WTC11 (cell line): Measurements from ENCODE around the gene SVOP. TPM values are rescaled to one million over a fixed set of nuclear protein-coding genes. Genes with fewer than 3 reads are reported as not detected.

Experiments used
- ATAC-seq: fragments of 200-7000 bp; cut with Tn5 transposase; 2 replicates; pipeline ENCODE4 v1.10.0; 2021; ENCODE audit warnings: mild to moderate bottlenecking, moderate library complexity
- CTCF ChIA-PET: fragments of 300-600 bp; sonication (Branson Sonifier 250); formaldehyde crosslinking; loops from one replicate; lab custom pipeline; 2021; ENCODE audit warnings: antibody characterized with exemption; lab: Charles Lee
- POLR2A ChIA-PET: fragments of 350-600 bp; sonication (Branson Sonifier 250); formaldehyde crosslinking; loops from one replicate; lab custom pipeline; 2021; ENCODE audit warnings: antibody characterized with exemption; lab: Charles Lee
- DNase-seq: peaks from one replicate; pipeline ENCODE4 v3.0.0; 2021; ENCODE audit warnings: low spot score
- H3K27ac Mint-ChIP-seq: 2 replicates; pipeline ENCODE4 v1.8.0; 2021; ENCODE audit warnings: mixed read lengths
- H3K27me3 Mint-ChIP-seq: 2 replicates; pipeline ENCODE4 v1.8.0; 2021; ENCODE audit warnings: low read depth, mild to moderate bottlenecking, moderate library complexity, mixed read lengths
- H3K36me3 Mint-ChIP-seq: 2 replicates; pipeline ENCODE4 v1.8.0; 2021; ENCODE audit warnings: mixed read lengths
- H3K4me1 Mint-ChIP-seq: 2 replicates; pipeline ENCODE4 v1.8.0; 2022; ENCODE audit warnings: mixed read lengths
- H3K4me3 Mint-ChIP-seq: 2 replicates; pipeline ENCODE4 v1.8.0; 2021; ENCODE audit warnings: mild to moderate bottlenecking, moderate library complexity, mixed read lengths
- H3K9me3 Mint-ChIP-seq: 2 replicates; pipeline ENCODE4 v1.8.0; 2021; ENCODE audit warnings: mixed read lengths
- CBFB ChIP-seq: sonication (generic); formaldehyde crosslinking; IDR thresholded peaks from 2 replicates; pipeline ENCODE4 v1.8.1; 2022; ENCODE audit warnings: mild to moderate bottlenecking, low read depth, missing genetic modification reagents
- E2F1 ChIP-seq: sonication (generic); formaldehyde crosslinking; IDR thresholded peaks from 2 replicates; pipeline ENCODE4 v1.8.0; 2022; ENCODE audit warnings: mild to moderate bottlenecking, missing genetic modification reagents
- ESRRA ChIP-seq: sonication (generic); formaldehyde crosslinking; IDR thresholded peaks from 2 replicates; pipeline ENCODE4 v1.8.1; 2022; ENCODE audit warnings: mild to moderate bottlenecking, missing genetic modification reagents, borderline replicate concordance
- ETV6 ChIP-seq: sonication (generic); formaldehyde crosslinking; IDR thresholded peaks from 2 replicates; pipeline ENCODE4 v1.8.1; 2022; ENCODE audit warnings: mild to moderate bottlenecking, missing genetic modification reagents
- JAZF1 ChIP-seq: fragments of 250-450 bp; sonication (Bioruptor Pico); IDR thresholded peaks from 2 replicates; pipeline ENCODE4 v1.9.0; 2021; ENCODE audit warnings: moderate library complexity, mild to moderate bottlenecking, inconsistent platforms
- MXD4 ChIP-seq: fragments of 250-450 bp; sonication (Bioruptor Pico); IDR thresholded peaks from 2 replicates; pipeline ENCODE4 v1.8.0; 2021; ENCODE audit warnings: mild to moderate bottlenecking, moderate library complexity, borderline replicate concordance
- NFE2L1 ChIP-seq: sonication (generic); formaldehyde crosslinking; IDR thresholded peaks from 2 replicates; pipeline ENCODE4 v1.8.1; 2023; ENCODE audit warnings: missing genetic modification reagents
- NR1H2 ChIP-seq: sonication (generic); formaldehyde crosslinking; IDR thresholded peaks from 2 replicates; pipeline ENCODE4 v1.9.0; 2021; ENCODE audit warnings: mild to moderate bottlenecking, moderate library complexity, missing genetic modification reagents
- ZMAT4 ChIP-seq: fragments of 250-450 bp; sonication (Bioruptor Pico); IDR thresholded peaks from 2 replicates; pipeline ENCODE4 v1.9.0; 2021; ENCODE audit warnings: mild to moderate bottlenecking
- ZNF121 ChIP-seq: sonication (generic); formaldehyde crosslinking; IDR thresholded peaks from 2 replicates; pipeline ENCODE4 v1.8.0; 2023; ENCODE audit warnings: missing genetic modification reagents
- ZNF138 ChIP-seq: sonication (generic); formaldehyde crosslinking; conservative IDR thresholded peaks from 2 replicates; pipeline ENCODE4 v1.8.1; 2022; ENCODE audit warnings: mild to moderate bottlenecking, moderate library complexity, missing genetic modification reagents
- ZNF396 ChIP-seq: fragments of 250-450 bp; sonication (Bioruptor Pico); IDR thresholded peaks from 2 replicates; pipeline ENCODE4 v1.8.0; 2021; ENCODE audit warnings: mild to moderate bottlenecking, moderate library complexity, borderline replicate concordance
- total RNA-seq: library from RNA; stranded (reverse); gene quantifications from 3 replicates; pipeline ENCODE4 v1.2.3, GENCODE V29; 2021
- TF ChIP-seq, protein P1 (sequence below): fragments of 200-600 bp; IDR thresholded peaks from 2 replicates; pipeline ENCODE4 v1.8.0; 2022; ENCODE audit warnings: antibody characterized with exemption
- TF ChIP-seq, protein P2 (sequence below): sonication (generic); formaldehyde crosslinking; IDR thresholded peaks from 2 replicates; pipeline ENCODE4 v1.8.1; 2022; ENCODE audit warnings: mild to moderate bottlenecking, moderate library complexity, missing genetic modification reagents
- TF ChIP-seq, protein P3 (sequence below): sonication (generic); formaldehyde crosslinking; IDR thresholded peaks from 2 replicates; pipeline ENCODE4 v1.8.1; 2023; ENCODE audit warnings: mild to moderate bottlenecking, missing genetic modification reagents, moderate library complexity
- TF ChIP-seq, protein P4 (sequence below): sonication (generic); formaldehyde crosslinking; IDR thresholded peaks from 2 replicates; pipeline ENCODE4 v1.8.1; 2022; ENCODE audit warnings: low read depth, missing genetic modification reagents, borderline replicate concordance
- TF ChIP-seq, protein P5 (sequence below): fragments of 250-450 bp; sonication (Bioruptor Pico); conservative IDR thresholded peaks from 2 replicates; pipeline ENCODE4 v1.9.0; 2021; ENCODE audit warnings: mild to moderate bottlenecking

SVOP gene
- total RNA-seq, 1 experiment from 2014 or later: 0.04 TPM

GRCh38 chr12:109069307-109070271, 48.7 kb upstream of the SVOP start (continued):
- TF ChIP-seq, protein P1, sequence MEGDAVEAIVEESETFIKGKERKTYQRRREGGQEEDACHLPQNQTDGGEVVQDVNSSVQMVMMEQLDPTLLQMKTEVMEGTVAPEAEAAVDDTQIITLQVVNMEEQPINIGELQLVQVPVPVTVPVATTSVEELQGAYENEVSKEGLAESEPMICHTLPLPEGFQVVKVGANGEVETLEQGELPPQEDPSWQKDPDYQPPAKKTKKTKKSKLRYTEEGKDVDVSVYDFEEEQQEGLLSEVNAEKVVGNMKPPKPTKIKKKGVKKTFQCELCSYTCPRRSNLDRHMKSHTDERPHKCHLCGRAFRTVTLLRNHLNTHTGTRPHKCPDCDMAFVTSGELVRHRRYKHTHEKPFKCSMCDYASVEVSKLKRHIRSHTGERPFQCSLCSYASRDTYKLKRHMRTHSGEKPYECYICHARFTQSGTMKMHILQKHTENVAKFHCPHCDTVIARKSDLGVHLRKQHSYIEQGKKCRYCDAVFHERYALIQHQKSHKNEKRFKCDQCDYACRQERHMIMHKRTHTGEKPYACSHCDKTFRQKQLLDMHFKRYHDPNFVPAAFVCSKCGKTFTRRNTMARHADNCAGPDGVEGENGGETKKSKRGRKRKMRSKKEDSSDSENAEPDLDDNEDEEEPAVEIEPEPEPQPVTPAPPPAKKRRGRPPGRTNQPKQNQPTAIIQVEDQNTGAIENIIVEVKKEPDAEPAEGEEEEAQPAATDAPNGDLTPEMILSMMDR: no peak
- no peak for TF ChIP-seq NR1H2
- no peak for TF ChIP-seq ETV6 (CRISPR knock-in tag)
- TF ChIP-seq E2F1 (CRISPR knock-in tag): no peak
- TF ChIP-seq, protein P2, sequence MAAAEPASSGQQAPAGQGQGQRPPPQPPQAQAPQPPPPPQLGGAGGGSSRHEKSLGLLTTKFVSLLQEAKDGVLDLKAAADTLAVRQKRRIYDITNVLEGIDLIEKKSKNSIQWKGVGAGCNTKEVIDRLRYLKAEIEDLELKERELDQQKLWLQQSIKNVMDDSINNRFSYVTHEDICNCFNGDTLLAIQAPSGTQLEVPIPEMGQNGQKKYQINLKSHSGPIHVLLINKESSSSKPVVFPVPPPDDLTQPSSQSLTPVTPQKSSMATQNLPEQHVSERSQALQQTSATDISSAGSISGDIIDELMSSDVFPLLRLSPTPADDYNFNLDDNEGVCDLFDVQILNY (CRISPR knock-in tag): no peak

DNA sequence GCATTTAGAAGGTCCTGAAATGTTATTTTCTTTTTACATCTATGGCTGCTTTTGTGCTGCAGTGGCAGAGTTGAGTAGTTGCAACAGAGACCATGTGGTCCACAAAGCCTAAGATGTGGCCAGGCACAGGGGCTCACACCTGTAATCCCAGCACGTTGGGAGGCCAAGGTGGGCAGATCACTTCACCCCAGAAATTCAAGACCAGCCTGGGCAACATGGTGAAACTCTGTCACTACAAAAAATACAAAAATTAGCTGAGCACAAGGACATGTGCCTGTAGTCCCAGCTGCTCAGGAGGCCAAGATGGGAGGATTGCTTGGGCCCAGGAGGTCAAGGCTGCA, 45.0 kb upstream of the SVOP start:
- no peaks in the 10 kb centered on the region for H3K27me3 Mint-ChIP-seq
- peaks cover 15% of the 10 kb centered on the region for H3K4me1 Mint-ChIP-seq
- ChIA-PET CTCF (no interaction called here), POLR2A (no interaction called here)
- H3K9me3 Mint-ChIP-seq: no peaks in the 10 kb centered on the region
- H3K36me3 Mint-ChIP-seq: no peaks in the 10 kb centered on the region
- TF ChIP-seq ZNF396 (CRISPR knock-in tag) (no peak), ZNF138 (CRISPR knock-in tag) (no peak), ZNF121 (no peak), ZMAT4 (CRISPR knock-in tag) (no peak), MXD4 (CRISPR knock-in tag) (no peak), JAZF1 (no peak), CBFB (CRISPR knock-in tag) (no peak), NFE2L1 (CRISPR knock-in tag) (no peak), ESRRA (CRISPR knock-in tag) (no peak)
- TF ChIP-seq, protein P3, sequence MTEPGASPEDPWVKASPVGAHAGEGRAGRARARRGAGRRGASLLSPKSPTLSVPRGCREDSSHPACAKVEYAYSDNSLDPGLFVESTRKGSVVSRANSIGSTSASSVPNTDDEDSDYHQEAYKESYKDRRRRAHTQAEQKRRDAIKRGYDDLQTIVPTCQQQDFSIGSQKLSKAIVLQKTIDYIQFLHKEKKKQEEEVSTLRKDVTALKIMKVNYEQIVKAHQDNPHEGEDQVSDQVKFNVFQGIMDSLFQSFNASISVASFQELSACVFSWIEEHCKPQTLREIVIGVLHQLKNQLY: no peak
- TF ChIP-seq, protein P4, sequence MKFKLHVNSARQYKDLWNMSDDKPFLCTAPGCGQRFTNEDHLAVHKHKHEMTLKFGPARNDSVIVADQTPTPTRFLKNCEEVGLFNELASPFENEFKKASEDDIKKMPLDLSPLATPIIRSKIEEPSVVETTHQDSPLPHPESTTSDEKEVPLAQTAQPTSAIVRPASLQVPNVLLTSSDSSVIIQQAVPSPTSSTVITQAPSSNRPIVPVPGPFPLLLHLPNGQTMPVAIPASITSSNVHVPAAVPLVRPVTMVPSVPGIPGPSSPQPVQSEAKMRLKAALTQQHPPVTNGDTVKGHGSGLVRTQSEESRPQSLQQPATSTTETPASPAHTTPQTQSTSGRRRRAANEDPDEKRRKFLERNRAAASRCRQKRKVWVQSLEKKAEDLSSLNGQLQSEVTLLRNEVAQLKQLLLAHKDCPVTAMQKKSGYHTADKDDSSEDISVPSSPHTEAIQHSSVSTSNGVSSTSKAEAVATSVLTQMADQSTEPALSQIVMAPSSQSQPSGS (CRISPR knock-in tag): no peak
- TF ChIP-seq, protein P5, sequence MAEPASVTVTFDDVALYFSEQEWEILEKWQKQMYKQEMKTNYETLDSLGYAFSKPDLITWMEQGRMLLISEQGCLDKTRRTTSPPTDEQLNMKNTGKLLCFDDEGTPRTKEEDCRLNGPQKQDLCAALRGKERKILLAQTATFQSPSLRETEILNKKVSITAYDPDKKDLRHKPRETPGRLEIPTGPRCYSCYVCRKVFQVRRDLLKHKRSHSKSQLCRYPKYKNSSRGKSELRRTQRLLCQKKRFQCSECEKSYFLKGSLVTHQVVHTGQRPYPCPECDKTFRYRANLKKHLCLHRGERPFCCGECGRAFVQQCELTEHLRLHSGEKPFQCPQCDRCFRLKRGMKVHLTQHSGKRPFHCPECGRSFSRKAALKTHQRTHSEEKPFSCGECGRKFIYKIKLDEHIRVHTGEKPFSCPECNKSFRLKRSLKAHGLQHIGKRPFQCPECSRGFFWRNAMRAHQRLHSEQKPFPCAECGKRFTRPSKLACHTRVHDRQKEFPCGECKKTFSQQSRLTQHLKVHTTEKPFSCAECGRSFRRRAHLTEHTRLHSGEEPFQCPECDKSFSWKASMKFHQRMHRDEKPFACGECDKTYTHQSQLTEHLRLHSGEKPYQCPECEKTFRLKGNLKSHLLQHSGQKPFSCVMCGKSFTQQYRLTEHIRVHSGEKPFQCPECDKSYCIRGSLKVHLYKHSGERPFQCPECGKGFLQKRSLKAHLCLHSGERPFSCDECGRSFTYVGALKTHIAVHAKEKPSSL: no peak
- DNase-seq (no peak), ATAC-seq (no peak)
- H3K27ac Mint-ChIP-seq: no peak overlapping the region
- H3K4me3 Mint-ChIP-seq: no peak overlapping the region
